GM12801 (cell line): Measurements from ENCODE around the gene ALMS1.

Source experiments
- CTCF ChIP-seq: IDR thresholded peaks from one replicate; pipeline ENCODE4 v1.5.1; 2011; ENCODE audit warnings: control low read depth; ENCODE audit not compliant: insufficient read length; ENCODE audit errors: extremely low read depth

ALMS1 gene

DNA sequence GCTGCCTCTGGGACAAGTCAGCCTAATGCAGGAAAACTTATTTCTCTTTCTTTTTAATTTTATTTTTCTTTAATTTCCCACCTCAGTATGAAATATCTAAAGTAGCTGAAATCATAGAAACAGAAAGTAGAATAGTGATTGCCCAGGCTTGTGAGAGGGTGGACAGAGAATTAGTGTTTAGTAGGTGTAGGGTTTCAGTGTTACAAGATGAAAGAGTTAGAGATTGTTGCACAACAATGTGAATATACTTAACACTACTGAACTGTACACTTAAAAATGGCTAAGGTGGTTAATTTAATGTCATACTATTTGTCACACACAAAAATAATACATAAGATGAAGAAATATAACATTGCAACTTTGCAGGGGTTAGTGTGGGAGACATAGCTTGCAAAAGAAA lies 175.8 kb downstream of the ALMS1 start:
- TF ChIP-seq CTCF, result no peak

DNA sequence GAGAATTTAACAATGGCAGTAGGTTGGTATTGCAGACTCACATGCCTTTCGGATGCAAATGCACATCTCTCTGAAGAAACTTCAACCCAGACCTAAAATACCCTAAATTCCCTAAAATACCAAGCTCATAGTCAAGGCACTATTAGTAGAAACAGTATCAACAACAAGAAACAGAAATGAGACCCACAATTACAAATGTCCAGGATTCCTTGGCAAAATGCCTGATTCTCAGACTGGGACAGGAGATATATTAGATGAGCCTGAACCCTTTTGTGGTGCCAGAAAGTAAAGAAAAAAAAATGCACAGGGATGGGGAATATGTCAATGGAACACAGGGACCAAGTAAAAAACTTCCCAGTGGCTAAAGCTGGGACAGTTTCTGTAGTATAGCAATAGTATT lies 179.3 kb downstream of the ALMS1 start:
- TF ChIP-seq CTCF, result no peak

DNA sequence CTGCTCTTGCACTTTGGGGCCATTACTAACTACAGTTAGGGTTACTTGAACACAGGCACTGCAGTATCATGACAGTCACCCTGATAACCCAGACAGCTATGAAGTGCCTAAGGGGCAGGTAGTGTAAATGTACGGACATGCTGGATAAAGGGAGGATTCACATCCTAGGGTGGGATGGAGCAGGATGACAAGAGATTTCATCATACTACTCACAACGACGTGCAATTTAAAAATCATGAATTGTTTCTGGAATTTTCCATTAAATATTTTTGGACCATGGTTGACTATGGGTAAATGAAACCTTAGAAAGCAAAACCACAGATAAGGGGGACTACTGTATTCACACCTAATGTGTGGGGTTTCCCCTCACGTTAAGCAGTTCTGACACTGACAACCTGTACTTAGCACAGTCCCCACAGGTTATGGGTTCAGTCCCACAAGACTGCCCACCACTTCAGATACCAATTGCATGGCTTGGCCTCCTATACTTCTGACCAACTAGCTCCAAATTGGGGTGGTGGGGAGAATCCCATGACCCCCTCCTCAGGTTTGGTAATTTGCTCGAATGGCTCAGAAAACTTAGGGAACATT lies 180.7 kb downstream of the ALMS1 start:
- no peak for TF ChIP-seq CTCF

DNA sequence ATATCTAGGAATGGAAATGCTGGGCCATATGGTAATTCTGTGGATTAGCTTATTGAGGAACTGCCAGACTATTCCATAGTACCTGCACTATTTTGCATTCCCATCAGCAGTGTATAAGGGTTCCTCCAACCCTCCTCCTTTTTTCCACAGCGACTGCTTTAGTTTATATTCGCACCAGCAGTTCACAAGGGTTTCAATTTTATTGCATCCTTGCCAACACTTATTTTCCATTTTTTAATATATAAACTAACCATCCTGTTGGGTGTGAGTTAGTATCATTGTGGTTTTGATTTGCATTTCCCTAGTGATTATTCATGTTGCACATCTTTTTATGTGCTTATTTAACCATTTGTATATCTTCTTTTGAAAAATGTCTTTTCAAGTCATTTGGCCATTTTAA lies 189.6 kb downstream of the ALMS1 start:
- no peak for TF ChIP-seq CTCF

GRCh38 chr2:73582364-73582763 lies 196.7 kb downstream of the ALMS1 start:
- TF ChIP-seq CTCF, result no peak

- no peak for TF ChIP-seq CTCF
Measured at GRCh38 chr2:73588177-73588576, 202.5 kb downstream of the ALMS1 start.

DNA sequence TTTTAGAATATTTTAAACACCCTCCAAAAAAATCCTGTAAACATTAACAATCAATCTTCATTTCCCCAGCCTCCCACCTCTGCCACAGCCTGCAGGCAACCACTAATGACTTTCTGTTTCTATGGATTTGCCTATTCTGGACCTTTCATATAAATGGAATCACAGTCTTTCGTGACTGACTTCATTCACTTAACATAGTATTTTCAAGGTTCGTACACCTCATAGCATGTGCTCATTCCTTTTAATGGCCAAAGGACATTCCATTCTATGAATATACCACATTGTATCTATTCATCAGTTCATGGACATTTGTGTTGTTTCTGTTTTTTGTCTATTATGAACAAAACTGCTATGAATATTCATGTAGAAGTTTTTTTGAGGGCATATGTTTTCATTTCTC lies 208.0 kb downstream of the ALMS1 start:
- no peak for TF ChIP-seq CTCF
